Measurements from ENCODE around the gene PRPF6.
"Not testable (repeated sequence)": the region's sequence is repeated elsewhere in the genome, so short reads cannot be mapped to it uniquely, and the experiment has no call there.

The PRPF6 gene

DNA sequence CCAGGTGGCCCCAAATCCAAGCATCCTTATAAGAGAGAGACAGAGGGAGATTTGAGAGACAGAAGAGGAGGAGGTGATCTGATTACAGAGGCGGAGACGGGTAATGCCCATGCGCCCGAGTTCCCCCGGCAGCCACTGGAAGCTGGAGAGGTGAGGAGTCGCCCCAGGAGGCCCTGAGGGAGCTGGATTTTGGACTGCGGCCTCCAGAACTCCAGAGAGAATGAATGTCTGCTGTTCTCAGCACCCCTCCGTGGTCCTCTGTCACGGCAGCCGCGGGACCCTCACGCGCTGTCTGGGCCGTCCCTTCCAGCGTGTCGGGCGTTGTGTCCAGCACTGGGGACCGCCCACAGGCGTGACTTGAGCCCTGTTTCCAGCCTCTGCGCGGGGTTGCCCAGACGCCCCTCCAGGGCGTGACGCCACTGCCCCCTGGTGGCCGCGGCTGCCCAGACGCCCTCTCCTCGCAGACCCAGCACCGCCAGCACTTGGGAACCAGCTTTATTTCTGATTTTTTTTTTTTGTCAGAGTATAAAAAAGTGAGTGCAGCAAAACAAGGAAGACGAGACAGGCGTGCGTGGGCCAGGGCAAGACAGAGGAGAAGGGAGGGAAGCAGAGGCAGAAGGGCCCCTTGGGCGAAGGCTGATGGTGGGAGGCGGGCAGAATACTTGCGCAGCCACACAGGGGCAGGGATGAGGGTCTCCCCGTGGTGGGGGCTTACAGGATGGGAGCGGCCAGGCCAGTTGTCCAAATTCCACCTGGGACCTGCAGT lies 7.1 kb upstream of the PRPF6 start:
- H3K27ac ChIP-seq = peak overlapping the region; percentile 17; the same call in 1 of the 2 replicates
- TF ChIP-seq ZFX (IDR thresholded peaks at IDR 0.05; ENCODE audit: borderline replicate concordance) = no peak
- TF ChIP-seq, protein P1, sequence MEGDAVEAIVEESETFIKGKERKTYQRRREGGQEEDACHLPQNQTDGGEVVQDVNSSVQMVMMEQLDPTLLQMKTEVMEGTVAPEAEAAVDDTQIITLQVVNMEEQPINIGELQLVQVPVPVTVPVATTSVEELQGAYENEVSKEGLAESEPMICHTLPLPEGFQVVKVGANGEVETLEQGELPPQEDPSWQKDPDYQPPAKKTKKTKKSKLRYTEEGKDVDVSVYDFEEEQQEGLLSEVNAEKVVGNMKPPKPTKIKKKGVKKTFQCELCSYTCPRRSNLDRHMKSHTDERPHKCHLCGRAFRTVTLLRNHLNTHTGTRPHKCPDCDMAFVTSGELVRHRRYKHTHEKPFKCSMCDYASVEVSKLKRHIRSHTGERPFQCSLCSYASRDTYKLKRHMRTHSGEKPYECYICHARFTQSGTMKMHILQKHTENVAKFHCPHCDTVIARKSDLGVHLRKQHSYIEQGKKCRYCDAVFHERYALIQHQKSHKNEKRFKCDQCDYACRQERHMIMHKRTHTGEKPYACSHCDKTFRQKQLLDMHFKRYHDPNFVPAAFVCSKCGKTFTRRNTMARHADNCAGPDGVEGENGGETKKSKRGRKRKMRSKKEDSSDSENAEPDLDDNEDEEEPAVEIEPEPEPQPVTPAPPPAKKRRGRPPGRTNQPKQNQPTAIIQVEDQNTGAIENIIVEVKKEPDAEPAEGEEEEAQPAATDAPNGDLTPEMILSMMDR (IDR thresholded peaks at IDR 0.05) = peak; percentile 99

DNA sequence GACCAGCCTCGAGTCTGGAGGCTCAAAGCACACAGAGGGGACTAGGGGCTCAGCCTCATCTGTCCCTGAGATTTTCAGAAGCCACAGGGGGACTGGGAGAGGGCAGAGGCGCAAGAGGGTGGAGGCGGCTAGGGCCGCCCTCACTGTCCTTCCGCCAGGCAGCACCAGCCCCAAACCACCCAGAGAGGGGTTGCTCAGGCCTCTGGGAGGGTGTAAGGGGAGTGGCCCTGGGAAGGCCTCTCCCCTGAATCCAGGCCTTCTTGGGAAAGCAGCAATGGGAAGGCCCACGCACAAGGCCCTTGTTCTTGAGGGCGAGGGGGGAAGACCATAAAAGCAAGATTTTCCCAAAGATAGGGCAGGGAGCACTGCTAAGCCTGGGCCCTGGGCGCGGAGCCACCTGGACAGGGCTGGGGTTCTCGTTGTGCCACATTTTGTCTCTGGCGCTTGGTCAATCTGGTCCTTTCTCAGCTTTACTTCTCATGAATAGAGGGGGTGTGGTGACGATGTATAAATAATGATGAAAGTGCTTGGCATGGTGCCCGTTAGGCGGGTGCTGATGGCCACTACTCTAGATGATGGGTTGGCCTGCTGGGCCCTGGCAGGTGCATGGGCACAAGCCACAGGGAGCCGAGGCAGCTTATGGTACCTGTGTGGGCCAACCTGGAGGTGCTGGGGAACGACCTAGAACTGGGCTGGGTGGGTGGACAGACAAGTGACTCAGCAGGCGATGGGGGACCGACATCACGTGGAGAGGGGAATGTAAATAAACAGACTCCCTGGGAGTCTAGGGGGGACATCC lies 6.3 kb upstream of the PRPF6 start:
- peak overlapping the region; percentile 17; the same call in 1 of the 2 replicates for H3K27ac ChIP-seq
- TF ChIP-seq, protein P1 (IDR thresholded peaks at IDR 0.05) = no peak
- no peak for TF ChIP-seq ZFX (IDR thresholded peaks at IDR 0.05; ENCODE audit: borderline replicate concordance)

DNA sequence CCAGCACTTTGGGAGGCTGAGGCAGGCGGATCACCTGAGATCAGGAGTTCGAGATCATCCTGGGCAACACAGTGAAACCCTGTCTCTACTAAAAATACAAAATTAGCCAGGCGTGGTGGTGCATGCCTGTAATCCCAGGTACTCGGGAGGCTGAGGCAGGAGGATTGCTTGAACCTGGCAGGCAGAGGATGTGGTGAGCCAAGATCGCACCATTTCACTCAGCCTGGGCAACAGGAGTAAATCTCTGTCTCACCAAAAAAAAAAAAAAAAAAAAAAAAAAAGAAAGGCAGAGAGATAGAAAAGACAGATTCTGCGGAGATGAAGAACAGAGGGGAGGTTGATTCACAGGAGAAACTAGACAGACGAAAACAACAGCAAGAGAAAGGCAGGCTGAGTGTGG lies 4.4 kb upstream of the PRPF6 start:
- not testable (repeated sequence) for H3K27ac ChIP-seq

DNA sequence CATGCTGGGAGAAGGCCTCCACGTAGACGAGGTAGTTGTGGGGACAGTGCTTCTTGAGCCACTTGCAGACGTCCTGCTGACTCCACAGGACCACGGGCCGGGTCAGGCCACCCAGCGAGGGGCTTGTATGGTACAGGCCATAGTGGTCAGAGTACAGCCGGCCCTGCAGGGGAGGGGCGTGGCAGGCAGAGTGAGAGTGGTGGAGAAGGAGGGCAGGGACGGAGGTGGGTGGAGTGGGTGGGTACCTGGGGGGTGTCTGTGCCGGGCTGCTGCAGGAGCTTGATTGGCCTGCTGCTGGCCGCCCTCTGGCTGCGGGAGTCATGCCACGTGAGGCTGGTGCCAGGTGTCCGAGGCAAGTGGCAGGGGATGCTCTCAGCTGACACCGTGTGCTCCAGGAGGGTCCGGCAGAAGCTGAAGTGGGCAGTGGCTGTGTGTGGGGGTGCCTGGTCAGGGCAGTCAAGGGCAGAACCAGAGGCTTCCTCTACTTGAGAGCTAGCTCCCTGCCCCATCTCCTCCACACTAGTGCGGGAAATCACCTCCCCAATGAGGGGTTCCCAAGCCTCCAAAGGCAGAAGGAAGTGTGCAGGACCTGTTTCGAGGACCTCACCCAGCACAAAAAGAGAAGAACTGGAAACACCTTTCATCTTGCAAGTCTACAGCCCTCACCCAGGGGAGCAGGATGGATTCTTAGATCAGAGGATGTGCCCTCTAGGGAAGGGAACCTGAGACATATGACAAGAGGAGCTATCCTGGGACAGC lies 3.8 kb upstream of the PRPF6 start:
- TF ChIP-seq, protein P1 (IDR thresholded peaks at IDR 0.05) = no peak
- TF ChIP-seq ZFX (IDR thresholded peaks at IDR 0.05; ENCODE audit: borderline replicate concordance) = no peak
- peak overlapping the region; percentile 96 for H3K27ac ChIP-seq

DNA sequence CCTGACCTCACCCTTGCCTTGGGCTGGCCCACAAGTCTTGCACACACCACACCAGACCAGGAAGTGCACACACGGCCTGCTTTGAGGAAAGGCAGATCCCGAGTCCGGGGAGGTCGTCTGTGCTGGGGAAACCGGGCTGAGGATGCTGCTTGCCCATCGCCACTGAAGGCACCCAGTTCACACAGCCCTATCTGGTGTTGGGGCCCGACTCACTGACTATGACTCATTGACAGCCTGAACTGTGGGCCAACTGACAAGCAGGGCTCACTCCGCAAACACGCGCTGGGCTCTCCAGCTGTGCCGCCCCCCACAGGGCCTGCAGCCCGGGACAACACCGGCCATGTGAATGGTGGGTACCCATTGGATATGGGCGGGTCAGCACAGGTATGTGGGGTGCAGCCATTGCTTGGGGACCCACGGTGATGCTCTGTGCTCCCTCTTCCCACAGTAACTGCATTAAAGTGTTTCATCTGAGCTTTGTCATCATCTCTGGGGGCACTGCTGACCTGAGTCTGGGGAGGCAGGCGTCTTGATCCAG lies 3.1 kb upstream of the PRPF6 start:
- H3K27ac ChIP-seq = peak overlapping the region; percentile 96
- no peak for TF ChIP-seq ZFX (IDR thresholded peaks at IDR 0.05; ENCODE audit: borderline replicate concordance)
- TF ChIP-seq, protein P1 (IDR thresholded peaks at IDR 0.05) = no peak

DNA sequence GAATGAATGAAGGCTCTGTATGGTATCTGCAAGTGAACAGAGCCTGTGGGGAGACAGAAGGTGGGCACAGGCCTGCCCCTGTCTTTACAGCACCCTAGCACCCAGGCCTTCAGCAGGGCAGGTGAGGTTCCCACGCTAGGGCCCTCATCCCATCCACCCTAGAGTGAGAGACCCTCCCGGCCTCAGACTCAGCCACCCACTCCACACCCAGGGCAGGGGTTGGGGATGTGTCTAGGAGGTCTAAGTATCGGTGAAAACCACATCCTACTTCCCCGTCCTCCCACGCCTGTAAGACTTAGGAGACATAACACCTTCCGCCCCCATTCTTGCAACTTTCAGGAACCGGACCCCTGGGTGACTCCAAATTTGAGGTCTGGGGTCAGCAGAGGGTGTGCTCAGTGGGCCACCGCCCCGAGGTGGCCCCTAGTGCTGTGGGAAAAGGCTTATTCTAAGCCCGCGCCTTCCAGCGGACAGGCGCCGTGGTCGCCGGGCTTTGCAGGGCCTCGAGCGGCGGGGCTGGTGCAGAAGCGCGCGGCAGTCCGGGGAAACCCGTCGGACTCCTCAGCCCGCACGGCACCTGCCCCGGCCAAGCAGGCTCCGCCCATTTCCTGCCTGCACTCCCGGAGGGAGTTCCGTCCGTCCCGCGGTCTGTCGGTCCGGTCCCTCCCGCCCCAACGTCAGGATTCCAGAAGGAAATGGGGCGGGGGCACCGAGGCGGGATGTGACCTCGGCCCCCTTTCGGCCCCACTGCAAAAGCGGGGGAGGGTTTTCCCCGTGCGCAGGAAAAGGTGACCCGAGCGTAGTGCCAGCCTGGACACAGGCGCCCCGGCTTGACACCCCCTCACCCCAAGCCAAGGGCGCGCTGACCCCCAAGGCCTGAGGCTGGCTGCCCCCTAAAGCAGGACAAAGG lies 2.4 kb upstream of the PRPF6 start:
- peak overlapping the region; percentile 96 for H3K27ac ChIP-seq
- TF ChIP-seq, protein P1 (IDR thresholded peaks at IDR 0.05) = no peak
- no peak for TF ChIP-seq ZFX (IDR thresholded peaks at IDR 0.05; ENCODE audit: borderline replicate concordance)

Measured in 22Rv1 (cell line).